ENCODE data around the gene EWSR1. TPM values are rescaled to one million over a fixed set of nuclear protein-coding genes. Genes with fewer than 3 reads are reported as not detected.

Gene EWSR1
- total RNA-seq, 1 experiment from 2014 or later = 462 TPM

DNA sequence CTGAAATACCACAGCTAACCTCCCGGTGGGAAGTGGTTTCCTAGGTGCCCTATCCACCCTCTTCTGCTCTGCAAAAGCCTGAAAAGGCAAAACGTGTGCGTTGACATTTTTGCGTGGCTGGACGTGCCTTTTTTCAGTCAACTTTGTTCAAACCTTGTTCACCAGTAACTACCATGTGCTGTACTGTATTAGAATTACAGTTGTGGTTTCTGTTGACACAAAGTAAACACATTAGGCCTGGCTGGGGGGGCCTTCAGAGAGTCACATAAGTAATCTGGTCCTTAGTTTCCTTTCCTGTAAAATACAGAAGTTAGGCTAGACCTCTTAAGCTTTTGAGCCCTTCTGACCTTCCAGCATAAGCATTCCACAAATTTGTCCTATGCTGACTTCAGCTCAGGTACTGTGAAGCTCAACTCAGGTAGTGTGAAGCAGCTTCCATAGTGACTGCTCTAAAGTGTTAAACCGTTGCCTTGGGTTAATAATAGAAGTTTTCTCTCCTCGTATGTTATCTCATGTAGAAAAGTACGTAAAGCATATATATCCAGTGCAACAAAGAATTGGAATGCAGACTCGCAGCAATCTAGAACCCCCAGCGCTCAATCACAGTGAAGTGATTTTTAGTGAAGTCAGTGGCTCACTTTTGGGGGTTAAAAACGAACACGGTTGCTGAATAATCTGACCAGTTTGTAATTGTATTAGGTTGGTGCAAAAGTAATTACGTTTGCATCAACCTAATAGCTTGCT is 1.8 kb downstream of the EWSR1 start:
- Histone ChIP-seq H3K23ac (ENCODE audit: insufficient read length, low read depth, low read length) (no peak overlapping the region), H3K9me3 (ENCODE audit: control insufficient read depth, low read depth, low read length) (no peaks in the 10 kb centered on the region), H3K9ac (ENCODE audit: extremely low read depth, insufficient read length, low read length) (peak overlapping the region; percentile 99), H2BK5ac (ENCODE audit: insufficient read length, low read length) (no peak overlapping the region), H3K79me1 (ENCODE audit: insufficient read depth, low read depth, low read length, poor library complexity, severe bottlenecking) (no peaks in the 10 kb centered on the region), H4K91ac (ENCODE audit: insufficient read length, low read depth, low read length) (no peak overlapping the region), H3K27ac (ENCODE audit: insufficient read length, low read depth, low read length) (peak overlapping the region; percentile 6), H3T11ph (ENCODE audit: low read length) (no peak overlapping the region), H3K4ac (ENCODE audit: low read depth, low read length) (no peak overlapping the region), H2AK5ac (ENCODE audit: insufficient read length, low read length) (no peak overlapping the region), H4K20me1 (ENCODE audit: control insufficient read depth, insufficient read depth, insufficient read length) (no peaks in the 10 kb centered on the region), H3K4me2 (ENCODE audit: insufficient read depth, insufficient read length, low read length) (peak overlapping the region; percentile 92), H4K8ac (replicated peaks; ENCODE audit: insufficient read length, low read depth, low read length) (no peak overlapping the region), H3K27me3 (ENCODE audit: insufficient read depth, low read length) (no peaks in the 10 kb centered on the region), H2BK12ac (ENCODE audit: insufficient read length, low read depth, low read length) (no peak overlapping the region), H3K14ac (ENCODE audit: insufficient read depth, low read length) (no peak overlapping the region), H2AFZ (ENCODE audit: low read length) (no peak overlapping the region), H2BK120ac (ENCODE audit: low read depth, low read length, poor library complexity, severe bottlenecking) (no peak overlapping the region), H3K79me2 (ENCODE audit: insufficient read depth, low read length) (peaks cover 53% of the 10 kb centered on the region), H2BK15ac (ENCODE audit: low read depth, low read length) (no peak overlapping the region), H4K5ac (ENCODE audit: insufficient read length, low read depth, low read length) (no peak overlapping the region), H3K18ac (ENCODE audit: insufficient read length, low read depth, low read length) (no peak overlapping the region), H3K4me1 (ENCODE audit: insufficient read depth, low read length) (peaks cover 8% of the 10 kb centered on the region), H3K23me2 (ENCODE audit: insufficient read length, low read depth, low read length, poor library complexity, severe bottlenecking) (peaks cover 23% of the 10 kb centered on the region), H2BK20ac (ENCODE audit: low read depth, low read length, poor library complexity, severe bottlenecking) (no peak overlapping the region), H3K56ac (ENCODE audit: insufficient read length, low read depth, low read length) (no peak overlapping the region)
- H3K27me3 Mint-ChIP-seq (ENCODE audit: low read depth) = no peaks in the 10 kb centered on the region
- peaks cover 0 to 4% of the 10 kb centered on the region in 2 experiments; a peak in 2 of 5 replicates for H3K9me3 Mint-ChIP-seq
- no CpG with 5 or more reads among the region's 13 CpGs for WGBS (ENCODE audit: extremely low coverage, insufficient read length, low lambda C conversion rate)
- H3K4me1 Mint-ChIP-seq = peaks cover 44 to 51% of the 10 kb centered on the region in 2 experiments
- no peak for DNase-seq
- peak overlapping the region; percentile 96 to 99 (median 96); a peak in 6 of 7 replicates for H3K27ac Mint-ChIP-seq
- TF ChIP-seq, protein P1, sequence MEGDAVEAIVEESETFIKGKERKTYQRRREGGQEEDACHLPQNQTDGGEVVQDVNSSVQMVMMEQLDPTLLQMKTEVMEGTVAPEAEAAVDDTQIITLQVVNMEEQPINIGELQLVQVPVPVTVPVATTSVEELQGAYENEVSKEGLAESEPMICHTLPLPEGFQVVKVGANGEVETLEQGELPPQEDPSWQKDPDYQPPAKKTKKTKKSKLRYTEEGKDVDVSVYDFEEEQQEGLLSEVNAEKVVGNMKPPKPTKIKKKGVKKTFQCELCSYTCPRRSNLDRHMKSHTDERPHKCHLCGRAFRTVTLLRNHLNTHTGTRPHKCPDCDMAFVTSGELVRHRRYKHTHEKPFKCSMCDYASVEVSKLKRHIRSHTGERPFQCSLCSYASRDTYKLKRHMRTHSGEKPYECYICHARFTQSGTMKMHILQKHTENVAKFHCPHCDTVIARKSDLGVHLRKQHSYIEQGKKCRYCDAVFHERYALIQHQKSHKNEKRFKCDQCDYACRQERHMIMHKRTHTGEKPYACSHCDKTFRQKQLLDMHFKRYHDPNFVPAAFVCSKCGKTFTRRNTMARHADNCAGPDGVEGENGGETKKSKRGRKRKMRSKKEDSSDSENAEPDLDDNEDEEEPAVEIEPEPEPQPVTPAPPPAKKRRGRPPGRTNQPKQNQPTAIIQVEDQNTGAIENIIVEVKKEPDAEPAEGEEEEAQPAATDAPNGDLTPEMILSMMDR (conservative IDR thresholded peaks at IDR 0.05) = no peak
- peak overlapping the region; percentile 92 to 93 for H3K4me3 Mint-ChIP-seq
- peaks cover 60 to 80% (median 73%) of the 10 kb centered on the region in 3 experiments; a peak in 6 of 7 replicates for H3K36me3 Mint-ChIP-seq (ENCODE audit: insufficient read depth in 1 of 3, low read depth in 3 of 3)
